HT1080 (cell line): ENCODE data around the gene FANCL. TPM values are rescaled to one million over a fixed set of nuclear protein-coding genes. Genes with fewer than 3 reads are reported as not detected.
A peak's percentile ranks its signal among the peaks of the same experiment; 100 is the strongest.
"Not testable (repeated sequence)": the region's sequence is repeated elsewhere in the genome, so short reads cannot be mapped to it uniquely, and the experiment has no call there.

Source experiments
- DNase-seq: peaks from one replicate; pipeline ENCODE4 v3.0.0-alpha.2; 2015; ENCODE audit warnings: low read depth
- polyA plus RNA-seq, 2 experiments: library from polyadenylated mRNA; depleted of rRNA; stranded (reverse); fragments of >200 nt; gene quantifications; 2 replicates each; pipeline ENCODE4 v1.2.3, GENCODE V29; 2015
- total RNA-seq: library from RNA; depleted of rRNA; stranded (reverse); fragments of >200 nt; shearing (Covaris generic); gene quantifications from 2 replicates; pipeline ENCODE4 v1.2.3, GENCODE V29; 2014; rRNA removed

The FANCL gene
- total RNA-seq: 23.9 and 27.2 TPM in 2 replicates
- polyA plus RNA-seq (2015; cell fraction: cytosol; rRNA removed): 23.3 and 27.5 TPM in 2 replicates
- polyA plus RNA-seq (2015; cell fraction: nucleus; rRNA removed): 82.4 and 113 TPM in 2 replicates

GRCh38 chr2:58240670-58241545, at the start of gene FANCL:
Gene FANCL, minus strand, starts transcription at chr2:58241325. Its CDS starts 12 bp downstream, at chr2:58241313.
- DNase-seq: peak; percentile 83

- DNase-seq: peak; percentile 83
Measured at GRCh38 chr2:58289029-58289428, 47.9 kb upstream of the FANCL start.

GRCh38 chr2:58283931-58284330, 42.8 kb upstream of the FANCL start:
- DNase-seq: no peak

GRCh38 chr2:58275144-58275543, 34.0 kb upstream of the FANCL start:
- DNase-seq: peak; percentile 61

- DNase-seq: no peak
Measured at GRCh38 chr2:58271826-58272225, 30.7 kb upstream of the FANCL start.

- DNase-seq: no peak
Measured at GRCh38 chr2:58268685-58269084, 27.6 kb upstream of the FANCL start.

- no peak for DNase-seq
Measured at GRCh38 chr2:58266211-58266610, 25.1 kb upstream of the FANCL start.

GRCh38 chr2:58261209-58261608, 20.1 kb upstream of the FANCL start:
- no peak for DNase-seq

- DNase-seq: not testable (repeated sequence)
Measured at GRCh38 chr2:58258456-58258855, 17.3 kb upstream of the FANCL start.

- not testable (repeated sequence) for DNase-seq
Measured at GRCh38 chr2:58251331-58252201, 10.4 kb upstream of the FANCL start.

- no peak for DNase-seq
Measured at GRCh38 chr2:58241546-58241864, 380 bp upstream of the FANCL start.

GRCh38 chr2:58239243-58239925, 1.7 kb downstream of the FANCL start:
- no peak for DNase-seq

- DNase-seq: no peak
Measured at GRCh38 chr2:58237741-58238140, 3.4 kb downstream of the FANCL start.

- no peak for DNase-seq
Measured at GRCh38 chr2:58235984-58236383, 5.1 kb downstream of the FANCL start.

GRCh38 chr2:58235170-58235569, 6.0 kb downstream of the FANCL start:
- no peak for DNase-seq

- DNase-seq: no peak
Measured at GRCh38 chr2:58228299-58228698, 12.8 kb downstream of the FANCL start.

- DNase-seq: no peak
Measured at GRCh38 chr2:58227171-58227917, 13.8 kb downstream of the FANCL start.

GRCh38 chr2:58221909-58222308, 19.2 kb downstream of the FANCL start:
- no peak for DNase-seq

GRCh38 chr2:58215429-58215828, 25.7 kb downstream of the FANCL start:
- DNase-seq: no peak

GRCh38 chr2:58210951-58211568, 30.1 kb downstream of the FANCL start:
- not testable (repeated sequence) for DNase-seq
